IMR-90 (cell line): ENCODE results near the gene S100A1. TPM values are rescaled to one million over a fixed set of nuclear protein-coding genes. Genes with fewer than 3 reads are reported as not detected.

Source experiments
- ATAC-seq: fragments of 200-7000 bp; cut with Tn5 transposase; 2 replicates; pipeline ENCODE4 v1.9.1; 2020; ENCODE audit warnings: low read depth, mild to moderate bottlenecking, moderate library complexity
- BruUV-seq: library from RNA; stranded (reverse); fragments of 400-500 nt; replicated peaks from 2 replicates; lab custom pipeline; 2021; lab: Mats Ljungman, UMichigan
- CTCF ChIA-PET: fragments of 300-600 bp; formaldehyde crosslinking; extraction: SDS; loops from one replicate; lab custom pipeline; 2021; ENCODE audit warnings: antibody characterized with exemption; lab: Yijun Ruan, JAX
- POLR2A ChIA-PET: fragments of 300-600 bp; sonication (Branson Sonifier 250); formaldehyde crosslinking; loops from one replicate; lab custom pipeline; 2022; ENCODE audit warnings: antibody characterized with exemption; ENCODE audit not compliant: unreplicated experiment; lab: Charles Lee
- DNase-seq: peaks from one replicate; pipeline ENCODE4 v3.0.0; 2013
- H2AFZ ChIP-seq: replicated peaks from 2 replicates; pipeline ENCODE3; 2013; ENCODE audit warnings: low read length, mild to moderate bottlenecking; ENCODE audit not compliant: poor library complexity
- H2AK5ac ChIP-seq: 2 replicates; pipeline ENCODE4 v1.6.1; 2013; ENCODE audit warnings: low read depth, low read length, inconsistent platforms
- H2AK9ac ChIP-seq: replicated peaks from 2 replicates; pipeline ENCODE3; 2013; ENCODE audit warnings: mild to moderate bottlenecking, low read depth, low read length, moderate library complexity; ENCODE audit not compliant: poor library complexity
- H2BK120ac ChIP-seq: 2 replicates; pipeline ENCODE4 v1.6.1; 2013; ENCODE audit warnings: low read depth, low read length, inconsistent platforms
- H2BK15ac ChIP-seq: 3 replicates; pipeline ENCODE4 v1.6.1; 2013; ENCODE audit warnings: low read depth, low read length, inconsistent platforms
- H2BK20ac ChIP-seq: 2 replicates; pipeline ENCODE4 v1.6.1; 2013; ENCODE audit warnings: low read depth, mild to moderate bottlenecking, inconsistent platforms, low read length, moderate library complexity
- H2BK5ac ChIP-seq: 2 replicates; pipeline ENCODE4 v1.6.1; 2013; ENCODE audit warnings: mild to moderate bottlenecking, low read depth, low read length, inconsistent platforms; ENCODE audit not compliant: poor library complexity, severe bottlenecking
- H3K14ac ChIP-seq: replicated peaks from 2 replicates; pipeline ENCODE4 v1.6.1; 2013; ENCODE audit warnings: low read depth, low read length, inconsistent platforms
- H3K18ac ChIP-seq: 2 replicates; pipeline ENCODE4 v1.6.1; 2013; ENCODE audit warnings: low read depth, low read length, control low read depth
- H3K23ac ChIP-seq: 2 replicates; pipeline ENCODE4 v1.6.1; 2013; ENCODE audit warnings: low read depth, low read length, inconsistent platforms
- H3K27ac ChIP-seq: 2 replicates; pipeline ENCODE4 v1.5.1; 2013; ENCODE audit warnings: mild to moderate bottlenecking, control low read depth, low read length; ENCODE audit not compliant: insufficient read depth
- H3K27me3 ChIP-seq: 2 replicates; pipeline ENCODE4 v1.6.1; 2013; ENCODE audit warnings: low read length; ENCODE audit not compliant: control insufficient read depth, insufficient read depth
- H3K36me3 ChIP-seq: 2 replicates; pipeline ENCODE4 v1.6.1; 2013; ENCODE audit warnings: low read length, mixed read lengths; ENCODE audit not compliant: control insufficient read depth, insufficient read depth
- H3K4ac ChIP-seq: 2 replicates; pipeline ENCODE4 v1.6.1; 2013; ENCODE audit warnings: low read depth, low read length, inconsistent platforms
- H3K4me1 ChIP-seq: 2 replicates; pipeline ENCODE4 v1.6.1; 2013; ENCODE audit warnings: low read length, mixed read lengths; ENCODE audit not compliant: control insufficient read depth, insufficient read depth
- H3K4me2 ChIP-seq: 2 replicates; pipeline ENCODE4 v1.6.1; 2013; ENCODE audit warnings: low read depth, mild to moderate bottlenecking, control low read depth, low read length, moderate library complexity
- H3K4me3 ChIP-seq: 2 replicates; pipeline ENCODE4 v1.5.1; 2013; ENCODE audit warnings: low read depth, mild to moderate bottlenecking, control low read depth, low read length, moderate library complexity; ENCODE audit not compliant: insufficient read depth
- H3K56ac ChIP-seq: 2 replicates; pipeline ENCODE4 v1.6.1; 2013; ENCODE audit warnings: low read length, inconsistent platforms; ENCODE audit not compliant: insufficient read depth; ENCODE audit errors: extremely low read depth
- H3K79me1 ChIP-seq, 2 experiments: 2 replicates each; pipeline ENCODE4 v1.6.1; 2013; ENCODE audit warnings: low read length in 2 of 2, inconsistent platforms in 1 of 2, low read depth in 1 of 2
- H3K9ac ChIP-seq: 2 replicates; pipeline ENCODE4 v1.6.1; 2013; ENCODE audit warnings: low read depth, low read length, control low read depth
- H3K9me1 ChIP-seq: 2 replicates; pipeline ENCODE4 v1.6.1; 2013; ENCODE audit warnings: low read length, inconsistent platforms; ENCODE audit not compliant: insufficient read depth
- H3K9me3 ChIP-seq: 2 replicates; pipeline ENCODE4 v1.6.1; 2013; ENCODE audit warnings: low read length; ENCODE audit not compliant: control insufficient read depth, insufficient read depth
- H4K20me1 ChIP-seq: 2 replicates; pipeline ENCODE4 v1.6.1; 2013; ENCODE audit warnings: low read length, inconsistent platforms; ENCODE audit not compliant: insufficient read depth
- H4K5ac ChIP-seq: 2 replicates; pipeline ENCODE4 v1.6.1; 2013; ENCODE audit warnings: mild to moderate bottlenecking, low read depth, low read length, control low read depth
- H4K8ac ChIP-seq, 2 experiments: 2 replicates each; pipeline ENCODE4 v1.6.1; 2013; ENCODE audit warnings: low read depth in 2 of 2, low read length in 2 of 2, control low read depth in 1 of 2, inconsistent platforms in 1 of 2
- H4K91ac ChIP-seq: 2 replicates; pipeline ENCODE4 v1.6.1; 2013; ENCODE audit warnings: low read depth, low read length, inconsistent platforms; ENCODE audit not compliant: insufficient read depth
- BHLHE40 ChIP-seq: fragments of 150-350 bp; IDR thresholded peaks from 2 replicates; pipeline ENCODE4 v1.6.1; 2016; ENCODE audit warnings: mild to moderate bottlenecking, low read depth, low read length
- CEBPB ChIP-seq: IDR thresholded peaks from 2 replicates; pipeline ENCODE4 v1.6.1; 2012; ENCODE audit warnings: low read depth, low read length, improper control_type of control experiment
- CHD1 ChIP-seq: IDR thresholded peaks from 2 replicates; pipeline ENCODE4 v1.6.1; 2012; ENCODE audit warnings: low read depth, low read length, improper control_type of control experiment
- CTCF ChIP-seq: conservative IDR thresholded peaks from 2 replicates; pipeline ENCODE4 v1.5.1; 2012; ENCODE audit warnings: mild to moderate bottlenecking, low read depth, low read length, improper control_type of control experiment
- ELK1 ChIP-seq: fragments of 150-350 bp; IDR thresholded peaks from 2 replicates; pipeline ENCODE4 v1.6.1; 2016; ENCODE audit warnings: low read depth, mild to moderate bottlenecking, low read length, moderate library complexity, borderline replicate concordance
- FOS ChIP-seq: fragments of 150-350 bp; IDR thresholded peaks from 2 replicates; pipeline ENCODE4 v1.6.1; 2016; ENCODE audit warnings: low read depth, low read length
- MAFK ChIP-seq: IDR thresholded peaks from 2 replicates; pipeline ENCODE4 v1.6.1; 2012; ENCODE audit warnings: low read depth, low read length, improper control_type of control experiment
- MAZ ChIP-seq: IDR thresholded peaks from 2 replicates; pipeline ENCODE4 v1.6.1; 2012; ENCODE audit warnings: low read depth, mild to moderate bottlenecking, low read length, improper control_type of control experiment, moderate library complexity, borderline replicate concordance
- MXI1 ChIP-seq: IDR thresholded peaks from 2 replicates; pipeline ENCODE4 v1.6.1; 2012; ENCODE audit warnings: low read depth, mild to moderate bottlenecking, low read length, moderate library complexity, borderline replicate concordance
- NFE2L2 ChIP-seq: fragments of 150-350 bp; IDR thresholded peaks from 2 replicates; pipeline ENCODE4 v1.6.1; 2016; ENCODE audit warnings: low read depth, mild to moderate bottlenecking, low read length
- POLR2A ChIP-seq: IDR thresholded peaks from 2 replicates; pipeline ENCODE4 v1.6.1; 2012; ENCODE audit warnings: mild to moderate bottlenecking, low read depth, low read length
- RAD21 ChIP-seq: IDR thresholded peaks from 2 replicates; pipeline ENCODE4 v1.6.1; 2012; ENCODE audit warnings: low read length, improper control_type of control experiment
- RCOR1 ChIP-seq: IDR thresholded peaks from 2 replicates; pipeline ENCODE4 v1.6.1; 2012; ENCODE audit warnings: mild to moderate bottlenecking, low read length, improper control_type of control experiment; ENCODE audit not compliant: insufficient replicate concordance
- RFX5 ChIP-seq: IDR thresholded peaks from 2 replicates; pipeline ENCODE4 v1.8.0; 2012; ENCODE audit warnings: low read depth, mild to moderate bottlenecking, low read length, moderate library complexity
- SMC3 ChIP-seq: fragments of 150-350 bp; IDR thresholded peaks from 2 replicates; pipeline ENCODE4 v1.6.1; 2016; ENCODE audit warnings: low read depth, mild to moderate bottlenecking, antibody characterized with exemption, low read length, moderate library complexity
- USF2 ChIP-seq: fragments of 150-350 bp; IDR thresholded peaks from 2 replicates; pipeline ENCODE4 v1.6.1; 2017; ENCODE audit warnings: mild to moderate bottlenecking, antibody characterized with exemption, low read length, low read depth
- WGBS, 2 experiments: methylation state at CpG; one replicate each; pipeline versions ENCODE4 v1.1.5 to v1.1.7; 2013; ENCODE audit warnings: missing lambda C conversion rate in 2 of 2; ENCODE audit not compliant: insufficient read length in 1 of 2; ENCODE audit errors: extremely low coverage in 2 of 2; 5-methylcytosine and 5-hydroxymethylcytosine counted together
- dilution Hi-C: fragments of 300-500 bp; cut with HindIII; formaldehyde crosslinking; loops from one replicate; pipeline ENCODE4 v1.14.3; 2018; ENCODE audit warnings: low sequenced_read_pairs; ENCODE audit not compliant: unreplicated experiment
- in situ Hi-C: fragments of 300-500 bp; cut with MboI; formaldehyde crosslinking; loops from 3 replicates; pipeline ENCODE4 v1.14.3; 2019; ENCODE audit warnings: low sequenced_read_pairs, inconsistent platforms, mixed read lengths
- intact Hi-C: fragments of 100-400 bp; cut with micrococcal nuclease; formaldehyde crosslinking; loops from 2 replicates; pipeline ENCODE4 v1.10.0; 2022
- polyA plus RNA-seq, 3 experiments: library from polyadenylated mRNA; depleted of rRNA; stranded (reverse); fragments of >200 nt; gene quantifications; 2 replicates each; pipeline ENCODE4 v1.2.3, GENCODE V29; 2012; ENCODE audit warnings: low replicate concordance in 1 of 3
- total RNA-seq: library from RNA; depleted of rRNA; stranded (reverse); fragments of >200 nt; gene quantifications from 2 replicates; pipeline ENCODE4 v1.2.3, GENCODE V29; 2012

The S100A1 gene
- total and polyA plus RNA-seq, 2 of the 4 experiments (the other 2 are of a cell fraction), result 0.18 to 0.29 TPM

- WGBS, 2 experiments, result no CpG with 5 or more reads among the region's 2 CpGs
- Histone ChIP-seq H3K36me3 (peaks cover 26% of the 10 kb centered on the region), H3K4me2 (no peak overlapping the region), H2AK9ac (no peak overlapping the region), H2BK15ac (no peak overlapping the region), H3K27me3 (no peaks in the 10 kb centered on the region), H3K14ac (no peak overlapping the region), H3K23ac (no peak overlapping the region), H4K91ac (no peak overlapping the region), H3K9me3 (no peaks in the 10 kb centered on the region), H2BK120ac (no peak overlapping the region), H2BK5ac (no peak overlapping the region), H3K27ac (no peak overlapping the region), H2BK20ac (no peak overlapping the region), H4K8ac (no peak overlapping the region), H3K18ac (no peak overlapping the region), H3K4ac (no peak overlapping the region), H2AK5ac (no peak overlapping the region), H3K4me1 (no peaks in the 10 kb centered on the region), H3K56ac (no peak overlapping the region), H3K9ac (no peak overlapping the region), H2AFZ (peak overlapping the region; percentile 63), H3K4me3 (no peak overlapping the region), H4K20me1 (peaks cover 4% of the 10 kb centered on the region; the same call in 1 of the 2 replicates), H3K9me1 (peaks cover 8% of the 10 kb centered on the region), H3K79me1 (peaks cover 3 to 34% of the 10 kb centered on the region in 2 experiments; a peak in 3 of 4 replicates), H4K5ac (no peak overlapping the region)
- POLR2A ChIA-PET, result no interaction called here
- dilution Hi-C loops, result no loop called here
- BruUV-seq, result no TSS peak
- no peak for DNase-seq
- intact Hi-C loops, result no loop called here
- CTCF ChIA-PET, result no interaction called here
- ATAC-seq, result peak; percentile 40
- in situ Hi-C loops, result loop anchor here (10.0 kb wide), 1 partner anchor 133 kb away; no protein-coding TSS in a partner anchor
- TF ChIP-seq SMC3 (no peak), RAD21 (no peak), ELK1 (no peak), NFE2L2 (no peak), POLR2A (no peak), RFX5 (no peak), CEBPB (no peak), MAFK (no peak), FOS (no peak), MAZ (no peak), MXI1 (no peak), CHD1 (no peak), USF2 (no peak), RCOR1 (no peak), CTCF (no peak), BHLHE40 (no peak)
Observed at GRCh38 chr1:153647346-153647714, 19.1 kb downstream of the S100A1 start.
